ENCODE data around the gene GTF2F2.

The GTF2F2 gene

DNA sequence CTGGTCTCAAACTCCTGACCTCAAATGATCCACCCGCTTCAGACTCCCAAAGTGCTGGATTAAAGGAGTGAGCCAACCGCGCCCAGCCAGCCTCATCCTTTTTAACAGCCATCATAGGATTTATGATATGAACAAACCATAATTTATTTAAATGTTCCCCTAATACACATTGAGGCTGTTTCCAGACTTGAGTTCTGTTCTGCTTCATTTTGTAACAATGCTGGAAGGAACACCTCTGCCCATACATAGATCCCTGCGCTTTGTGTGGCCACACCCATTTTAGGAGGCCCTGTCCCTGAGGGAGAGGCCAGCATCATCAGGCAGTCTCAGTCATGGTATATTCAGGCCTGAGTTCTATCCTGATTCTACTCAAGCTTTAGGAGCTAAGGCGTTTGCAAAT is 184.8 kb downstream of the GTF2F2 start:
- no peak for DNase-seq

DNA sequence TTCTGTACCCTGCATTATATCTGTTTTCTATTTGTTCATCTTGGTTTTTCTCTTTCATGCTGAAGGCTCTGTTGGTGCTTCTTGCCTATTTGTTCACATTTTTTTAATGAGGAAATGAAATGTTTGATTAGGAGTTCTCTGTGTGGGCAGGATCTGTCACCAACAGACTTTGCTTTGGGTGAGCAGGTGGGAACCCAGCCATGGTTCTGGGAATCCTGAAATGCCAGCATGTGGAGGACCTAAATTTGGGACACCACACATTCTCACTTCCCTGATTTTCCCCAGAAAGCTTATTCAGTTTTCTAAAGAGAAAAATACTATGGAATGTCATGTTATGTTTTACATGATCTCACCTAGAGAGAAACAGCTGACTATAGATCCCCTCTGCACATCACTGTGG is 186.7 kb downstream of the GTF2F2 start:
- no peak for DNase-seq

DNA sequence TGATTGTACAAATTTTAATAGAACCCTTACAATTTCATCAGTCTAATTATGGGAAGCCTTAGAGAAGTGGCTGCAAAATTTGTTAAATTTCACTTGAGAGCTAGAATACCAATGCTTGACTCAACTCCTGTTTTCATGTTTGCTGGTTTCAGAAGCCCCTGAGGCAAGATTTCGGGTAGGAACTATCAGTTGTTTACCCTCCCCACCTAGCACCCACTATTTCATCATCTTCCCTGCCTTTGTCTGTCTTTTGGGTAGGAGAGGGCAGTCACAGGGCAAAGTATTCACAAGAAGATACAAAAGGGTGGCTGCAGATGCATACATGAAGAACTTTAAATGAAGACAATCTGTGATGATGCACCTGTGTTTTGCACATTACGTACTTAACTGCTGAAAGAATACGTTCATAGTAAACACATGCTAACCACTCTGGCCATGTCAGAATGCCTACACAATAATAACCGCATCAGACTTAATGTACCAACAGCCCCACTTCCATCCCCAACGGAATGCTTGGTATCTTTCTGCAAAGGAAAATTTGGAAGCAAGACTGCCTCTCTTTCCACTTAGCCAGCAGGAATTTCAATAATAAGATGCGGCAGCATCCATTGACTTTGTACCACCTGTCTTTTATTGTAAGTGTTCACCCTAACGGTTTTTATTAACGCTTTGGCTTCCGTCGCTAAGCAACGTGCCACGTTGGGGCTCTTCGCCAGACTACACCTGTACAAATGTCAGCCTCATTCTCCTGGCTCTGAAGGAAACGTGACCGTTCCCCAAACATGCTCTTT is 190.2 kb downstream of the GTF2F2 start:
- DNase-seq, result no peak

DNA sequence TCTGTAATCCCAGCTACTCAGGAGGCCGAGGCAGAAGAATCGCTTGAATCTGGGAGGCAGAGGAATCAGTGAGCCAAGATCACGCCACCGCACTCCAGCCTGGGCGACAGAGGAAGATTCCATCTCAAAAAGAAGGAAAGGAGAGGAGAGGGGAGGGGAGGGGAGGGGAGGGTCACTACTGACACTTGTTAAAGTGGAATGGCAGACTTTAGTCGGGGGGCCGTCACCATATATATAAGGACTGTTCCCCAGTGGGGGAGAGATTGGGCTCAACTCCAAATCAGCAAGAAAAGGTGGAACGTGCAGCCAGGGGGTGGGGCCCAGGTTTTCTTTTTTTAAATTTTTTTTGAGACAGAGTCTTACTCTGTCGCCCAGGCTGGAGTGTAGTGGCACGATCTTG is 194.5 kb downstream of the GTF2F2 start:
- DNase-seq, result no peak

DNA sequence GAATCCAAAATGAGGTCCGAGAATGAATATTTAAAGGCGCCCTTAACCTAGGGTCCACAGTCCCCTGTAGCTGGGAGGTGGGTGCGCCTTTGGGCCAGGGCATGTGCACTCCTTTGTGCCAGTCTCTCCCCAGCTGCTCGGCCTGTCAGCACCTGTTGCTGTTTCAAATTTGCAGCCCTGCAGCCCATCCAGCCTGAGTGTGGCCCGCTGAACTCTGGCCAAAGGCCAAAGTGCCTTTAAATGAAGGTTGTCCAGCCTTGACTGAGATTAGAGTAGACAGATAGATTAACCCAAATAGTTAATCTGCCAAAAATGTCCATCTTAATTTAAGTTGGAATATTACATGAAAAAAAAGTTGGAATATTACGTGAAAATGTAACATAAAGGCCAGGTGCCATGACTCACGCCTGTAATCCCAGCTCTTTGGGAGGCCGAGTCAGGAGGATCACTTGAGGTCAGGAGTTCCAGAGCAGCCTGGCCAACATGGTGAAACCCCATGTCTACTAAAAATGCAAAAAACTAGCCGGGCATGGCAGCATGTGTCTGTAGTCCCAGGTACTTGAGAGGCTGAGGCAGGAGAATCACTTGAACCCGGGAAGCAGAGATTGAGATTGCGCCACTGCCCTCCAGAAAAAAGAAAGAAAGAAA is 195.3 kb downstream of the GTF2F2 start:
- no peak for DNase-seq

DNA sequence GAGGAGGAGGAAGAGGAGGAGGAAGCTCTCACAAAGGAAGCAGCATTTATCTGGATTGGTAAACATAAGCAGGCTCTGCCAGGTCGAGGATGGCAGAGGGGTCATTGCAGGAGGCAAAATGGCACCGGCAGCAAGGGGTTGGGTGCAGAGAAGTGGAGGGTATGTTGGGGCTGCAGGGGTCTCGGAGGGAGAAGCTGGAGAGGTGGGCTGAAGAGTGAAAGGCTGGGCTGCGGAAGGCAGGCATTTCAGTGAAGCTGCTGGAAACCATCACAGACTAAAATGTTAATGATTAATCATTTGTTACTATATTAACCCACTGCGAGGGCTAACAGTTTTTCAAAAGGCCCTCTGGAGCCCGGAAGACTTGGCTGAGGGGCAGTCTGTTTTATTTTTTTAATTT is 196.0 kb downstream of the GTF2F2 start:
- DNase-seq, result no peak

DNA sequence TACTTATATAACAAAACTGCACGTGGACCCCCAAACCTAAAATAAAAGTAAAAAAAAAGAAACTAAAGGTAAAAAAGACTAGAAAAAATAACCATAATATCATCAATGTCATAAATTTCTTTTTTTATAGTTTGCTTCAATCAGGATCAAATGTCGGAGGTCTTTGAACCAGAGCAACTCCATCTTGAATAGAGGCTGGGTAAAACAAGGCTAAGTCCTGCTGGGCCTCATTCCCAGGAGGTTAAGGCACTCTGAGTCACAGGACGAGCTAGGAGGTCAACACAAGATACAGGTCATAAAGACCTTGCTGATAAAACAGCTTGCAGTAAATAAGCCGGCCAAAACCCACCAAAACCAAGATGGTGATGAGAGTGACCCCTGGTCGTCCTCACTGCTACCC is 196.7 kb downstream of the GTF2F2 start:
- DNase-seq, result no peak

DNA sequence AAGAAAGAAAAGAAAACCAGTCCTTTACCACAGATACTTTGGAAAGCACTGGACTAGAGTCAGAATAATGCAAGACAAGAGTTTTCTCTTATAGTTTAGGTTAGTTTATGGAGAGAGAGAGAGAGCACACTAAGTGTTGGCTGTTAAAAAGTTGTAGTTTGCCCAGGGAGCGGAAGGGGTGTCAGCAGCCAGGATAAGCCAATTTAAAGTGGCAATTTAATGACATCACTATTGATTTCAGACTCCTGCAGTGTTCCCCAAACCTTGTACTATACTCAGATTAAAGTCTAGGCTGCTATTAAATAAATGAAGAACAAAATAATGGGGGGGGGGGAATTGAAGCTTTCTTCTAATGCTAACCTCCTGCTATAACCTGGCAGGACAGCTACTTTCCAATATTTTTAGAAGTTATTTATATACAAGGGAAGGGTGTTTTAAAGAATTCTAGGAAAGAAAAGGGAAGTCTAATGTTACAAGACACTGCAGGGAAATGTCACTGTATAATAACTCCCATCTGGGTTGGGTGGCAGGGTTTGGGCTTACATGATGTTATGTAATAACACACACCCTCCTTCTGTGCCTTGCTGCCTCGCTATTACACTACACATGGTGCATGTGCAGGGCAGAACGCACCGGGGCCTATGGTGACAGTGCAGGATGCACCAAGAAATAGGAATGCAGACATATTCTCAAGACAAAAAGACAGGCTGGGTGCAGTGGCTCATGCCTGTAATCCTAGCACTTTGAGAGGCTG is 200.7 kb downstream of the GTF2F2 start:
- no peak for DNase-seq

DNA sequence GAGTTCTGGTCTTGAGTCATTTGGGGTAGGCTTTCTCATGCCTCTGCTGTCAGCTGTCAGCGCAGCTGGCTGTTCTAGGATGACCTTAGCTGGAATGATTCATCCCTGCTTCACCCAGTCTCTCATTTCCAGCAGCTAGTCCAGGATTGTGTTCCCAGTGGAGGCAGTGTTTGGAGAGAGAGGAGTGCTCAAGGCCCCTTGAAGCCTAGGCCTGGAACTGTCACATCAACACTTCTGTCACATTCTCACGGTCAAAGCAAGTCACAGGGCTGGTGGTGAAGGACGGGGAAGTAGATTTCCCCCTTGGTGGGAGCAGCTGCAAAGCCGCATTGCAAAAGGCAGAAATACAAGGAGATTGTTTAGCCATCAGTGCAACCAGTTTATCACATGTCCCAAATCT is 205.5 kb downstream of the GTF2F2 start:
- no peak for DNase-seq

DNA sequence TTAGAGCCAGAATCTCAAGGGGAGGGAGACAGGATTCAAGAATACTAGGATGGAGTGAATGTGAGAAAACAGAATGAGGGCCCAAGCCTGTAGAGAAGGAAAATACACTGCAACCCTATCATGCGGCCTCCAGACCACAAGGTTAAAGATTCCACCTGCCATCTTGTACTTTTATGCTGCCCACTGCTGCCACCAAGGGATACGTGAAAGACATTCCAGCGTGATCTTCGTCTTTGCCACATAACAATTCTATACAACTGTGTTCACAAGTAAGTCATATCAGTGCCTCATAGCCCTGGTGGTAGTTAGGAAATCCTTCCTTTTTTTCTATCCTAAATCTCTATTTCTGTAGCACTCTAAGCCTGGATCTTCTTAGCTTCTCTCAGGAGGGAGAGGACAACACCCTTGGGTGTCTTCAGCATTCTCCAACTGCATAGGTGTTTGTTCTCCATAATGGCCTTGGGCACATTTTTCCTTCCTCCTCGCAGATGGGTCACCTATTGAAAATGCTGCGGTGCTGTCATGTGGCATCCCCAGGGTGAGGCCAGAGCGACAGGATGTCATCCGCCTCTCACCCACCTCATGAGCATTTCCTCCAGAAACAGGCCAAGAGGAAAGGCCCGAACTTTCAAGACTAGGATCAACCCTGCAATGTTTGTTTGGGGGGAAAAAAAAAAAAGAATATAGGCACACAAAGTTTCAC is 207.1 kb downstream of the GTF2F2 start:
- no peak for DNase-seq

DNA sequence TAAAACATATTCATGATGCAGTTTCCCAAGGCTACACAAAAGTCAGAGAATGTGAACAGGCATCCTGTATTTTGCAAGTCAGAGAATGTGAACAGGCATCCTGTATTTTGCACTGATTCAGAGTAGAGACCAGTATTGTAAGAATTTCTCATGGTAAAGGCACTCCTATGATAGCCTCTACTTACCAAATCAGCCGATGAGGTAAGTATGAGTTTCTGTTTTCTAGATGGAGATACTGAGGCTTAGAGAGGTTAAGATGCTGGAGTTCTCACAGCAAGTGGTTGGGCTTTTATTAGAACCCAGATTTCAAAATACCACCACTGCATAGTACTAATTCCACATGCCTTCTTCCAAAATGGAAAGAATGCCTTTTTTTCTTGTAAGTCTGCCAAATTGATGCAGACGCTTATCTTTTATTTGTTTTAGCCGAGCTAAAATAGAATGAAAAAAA is 208.4 kb downstream of the GTF2F2 start:
- no peak for DNase-seq

DNA sequence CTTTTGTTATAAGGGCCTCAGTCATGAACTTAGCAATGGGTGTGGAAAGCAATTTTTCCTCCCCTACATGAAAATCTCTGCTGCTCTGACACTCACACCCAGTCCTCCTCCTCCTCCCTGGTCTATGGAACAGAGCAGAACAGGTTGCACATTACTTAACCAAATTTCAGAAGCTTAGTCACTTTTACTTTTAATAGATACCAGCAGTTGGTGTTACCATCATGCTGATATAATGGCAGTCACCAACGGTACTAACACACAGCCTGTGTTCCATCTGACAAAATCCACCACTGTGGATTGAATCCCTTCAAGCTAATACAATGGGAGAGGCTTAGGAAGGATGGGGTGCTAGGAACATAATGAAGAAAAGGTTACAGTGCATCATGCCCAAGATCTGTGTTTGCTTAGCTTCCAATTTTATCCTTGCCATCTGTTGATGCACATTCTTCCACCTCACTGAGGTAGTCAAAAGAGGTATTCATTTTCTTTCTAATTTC is 210.9 kb downstream of the GTF2F2 start:
- DNase-seq, result no peak

DNA sequence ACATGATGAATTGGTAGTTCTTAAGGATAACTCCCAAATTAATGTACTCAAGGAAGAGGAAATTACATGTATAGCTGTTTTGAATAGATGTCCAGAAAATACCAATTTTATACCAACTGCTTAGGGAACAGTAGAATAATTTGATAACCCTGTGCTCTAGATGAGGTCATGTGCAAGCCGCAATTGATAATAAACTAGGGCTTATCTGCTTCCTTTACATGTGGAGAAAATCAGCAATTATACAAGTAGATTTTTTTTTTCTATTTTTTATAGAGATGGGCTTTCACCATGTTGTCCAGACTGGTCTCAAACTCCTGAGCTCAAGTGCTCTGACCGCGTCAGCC is 211.4 kb downstream of the GTF2F2 start:
- DNase-seq, result no peak

DNA sequence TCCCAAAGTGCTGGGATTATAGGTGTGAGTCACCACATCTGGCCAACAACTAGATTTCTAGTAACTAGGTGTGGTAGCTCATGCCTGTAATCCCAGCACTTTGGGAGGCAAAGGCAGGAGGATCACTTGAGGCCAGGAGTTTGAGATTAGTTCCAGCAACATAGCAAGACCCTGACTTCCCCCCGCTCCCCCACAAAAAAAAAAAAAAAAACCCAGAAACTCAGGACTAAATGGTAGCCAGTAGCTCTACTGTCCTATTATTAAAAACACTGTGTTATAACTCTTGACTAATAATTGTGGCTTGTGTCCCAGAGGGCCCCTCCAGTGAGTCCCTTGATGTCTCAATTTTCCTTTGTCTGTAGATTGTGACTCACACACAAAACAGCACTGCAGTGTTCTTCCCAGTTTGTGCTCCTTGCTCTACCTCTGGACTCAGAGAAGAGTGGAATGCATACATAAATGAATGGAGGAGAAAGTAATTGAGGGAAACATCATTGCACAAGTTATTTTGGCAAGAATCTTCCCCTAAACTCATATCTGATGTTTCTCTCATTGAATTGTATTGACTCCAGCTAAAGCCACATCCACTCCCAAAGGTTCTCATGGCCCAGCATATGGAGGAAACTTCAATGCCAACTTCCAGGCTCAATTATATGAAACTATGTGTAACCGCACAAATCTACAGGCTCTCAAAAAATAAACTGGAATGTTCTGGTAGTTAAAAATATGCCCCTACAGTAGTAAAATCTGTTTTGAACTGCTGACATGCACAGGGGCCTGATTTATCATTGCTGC is 211.9 kb downstream of the GTF2F2 start:
- DNase-seq, result no peak

DNA sequence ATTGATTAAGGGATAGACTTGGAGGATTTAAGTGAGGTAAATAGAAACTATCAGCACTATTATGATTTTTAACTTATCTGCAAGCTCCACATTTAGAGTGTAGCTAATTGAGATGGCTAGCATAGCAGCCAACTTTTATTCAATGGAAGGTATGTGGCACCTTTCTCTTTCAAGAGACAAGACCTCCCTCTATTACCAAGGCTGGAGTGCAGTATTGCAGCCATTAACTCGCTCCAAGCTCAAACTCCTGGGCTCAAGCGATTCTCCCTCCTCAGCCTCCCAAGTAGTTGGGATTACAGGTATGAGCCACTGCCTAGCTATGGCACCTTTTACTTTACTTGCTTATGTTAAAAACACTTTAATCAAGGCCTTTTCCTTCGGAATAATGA is 212.5 kb downstream of the GTF2F2 start:
- no peak for DNase-seq

DNA sequence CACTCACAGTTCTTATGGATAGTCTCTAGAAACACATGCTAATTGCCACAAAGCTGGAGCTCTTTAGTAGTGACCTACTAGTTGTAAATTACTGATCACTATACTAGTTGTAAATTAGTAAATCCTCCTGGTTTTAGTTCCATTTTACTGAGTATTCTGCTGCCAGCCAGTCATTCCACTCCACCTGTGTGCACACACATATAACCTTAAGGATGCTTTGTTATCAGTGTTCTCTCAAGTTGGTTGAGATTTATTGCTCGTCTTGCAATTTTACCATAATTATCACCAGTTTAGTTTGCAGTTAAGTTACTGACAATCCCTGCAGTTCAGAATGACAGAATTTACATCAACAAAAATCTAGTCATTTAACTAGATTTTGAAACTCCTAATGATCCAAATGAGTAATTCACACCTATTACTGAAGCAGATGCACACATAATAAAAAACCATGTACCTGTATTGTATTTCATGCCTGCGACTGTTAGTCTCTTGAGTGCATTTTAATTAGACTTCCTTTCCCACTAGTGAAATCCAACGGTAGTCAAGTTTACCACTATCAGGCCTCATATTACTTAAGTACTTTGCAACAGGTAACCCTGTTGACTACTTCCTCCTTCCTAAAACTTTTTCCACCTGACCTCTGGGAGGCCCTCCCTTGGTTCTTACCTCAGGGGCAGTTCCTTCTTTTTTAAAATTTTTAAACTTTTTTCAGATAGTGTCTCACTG is 213.1 kb downstream of the GTF2F2 start:
- no peak for DNase-seq

Measured in activated CD8-positive, alpha-beta memory T cell treated with anti-CD3 and anti-CD28 coated beads, Interleukin-2, amount 50 U/mL, for 4 hours (primary cell).